Right lobe of liver (tissue), 6 donors: ENCODE data around the gene GFPT1. TPM values are rescaled to one million over a fixed set of nuclear protein-coding genes. Genes with fewer than 3 reads are reported as not detected.
"Not testable (repeated sequence)": the region's sequence is repeated elsewhere in the genome, so short reads cannot be mapped to it uniquely, and the experiment has no call there.

Source experiments
- ATAC-seq, 4 donors: fragments of 200-7000 bp; cut with Tn5 transposase; one replicate each; pipeline ENCODE4 v1.9.1; 2020; ENCODE audit warnings: mild to moderate bottlenecking in 4 of 4, moderate library complexity in 4 of 4
- DNase-seq, 3 donors: peaks; one replicate each; pipeline ENCODE4 v3.0.0-alpha.2; 2020
- H3K27ac ChIP-seq, 3 donors: fragments of 200-600 bp; one replicate each; pipeline ENCODE4 v1.8.0; 2022
- H3K27me3 ChIP-seq, 2 donors: fragments of 200-600 bp; one replicate each; pipeline ENCODE4 v1.8.0; 2022
- H3K36me3 ChIP-seq, 4 donors: fragments of 200-600 bp; sonication (generic) in 1 of 4; one replicate each; pipeline versions ENCODE4 v1.5.1 to v1.8.0; 2017 to 2022; ENCODE audit warnings: control low read depth in 1 of 4
- H3K4me1 ChIP-seq, 4 donors: fragments of 200-600 bp; sonication (generic) in 1 of 4; one replicate each; pipeline versions ENCODE4 v1.5.1 to v1.8.0; 2017 to 2022; ENCODE audit warnings: control low read depth in 1 of 4
- H3K4me3 ChIP-seq, 3 donors: fragments of 200-600 bp; one replicate each; pipeline ENCODE4 v1.8.0; 2022
- H3K9me3 ChIP-seq, 4 donors: fragments of 200-600 bp; sonication (generic) in 1 of 4; one replicate each; pipeline versions ENCODE4 v1.5.1 to v1.8.0; 2017 to 2022; ENCODE audit warnings: control low read depth in 1 of 4
- POLR2A ChIP-seq: fragments of 450-650 bp; IDR thresholded peaks from one replicate; pipeline ENCODE4 v1.6.1; 2017; ENCODE audit warnings: antibody characterized with exemption, mild to moderate bottlenecking
- WGBS: methylation state at CpG from one replicate; pipeline ENCODE4 v1.1.6; 2018; ENCODE audit warnings: low coverage, low lambda C conversion rate; ENCODE audit not compliant: insufficient coverage; ENCODE audit errors: missing lambda C conversion rate; 5-methylcytosine and 5-hydroxymethylcytosine counted together
- intact Hi-C, 2 donors: fragments of 100-400 bp; cut with DNase I; formaldehyde crosslinking; loops; one replicate each; pipeline versions ENCODE4 v1.11.2 to v1.14.1; 2022
- total RNA-seq, 6 experiments: library from RNA; depleted of rRNA in 2 of 6; stranded (reverse); fragments of >200 nt in 2 of 6; fragmentation: NEBNext Ultra II Directional in 3 of 6; extraction: Animal tissue kit (Norgen Biotek cat#: 25700) in 3 of 6; gene quantifications; one replicate each; pipeline versions ENCODE4 v1.1.0 to v1.2.4, GENCODE V29; 2016 to 2023
- TF ChIP-seq, protein P1 (sequence below), 4 donors: fragments of 200-600 bp in 3 of 4; fragments of 450-650 bp in 1 of 4; IDR thresholded peaks; one replicate each; pipeline versions ENCODE4 v1.5.1 to v1.8.0; 2016 to 2022; ENCODE audit warnings: antibody characterized with exemption in 4 of 4, mild to moderate bottlenecking in 2 of 4
- donor health status: DM: no; HTN: yes; CAD: no.
- donor health status: DM: no; HTN: no; CAD: no.
- donor health status: DM: no; HTN: no; CAD: no.
- donor health status: DM: no; HTN: yes; CAD: no.
- donor health status: DM: no; HTN: yes; CAD: no.

GFPT1 gene
- total RNA-seq, 6 experiments from 2014 or later: 20.7 to 46.1 (median 30.5) TPM

DNA sequence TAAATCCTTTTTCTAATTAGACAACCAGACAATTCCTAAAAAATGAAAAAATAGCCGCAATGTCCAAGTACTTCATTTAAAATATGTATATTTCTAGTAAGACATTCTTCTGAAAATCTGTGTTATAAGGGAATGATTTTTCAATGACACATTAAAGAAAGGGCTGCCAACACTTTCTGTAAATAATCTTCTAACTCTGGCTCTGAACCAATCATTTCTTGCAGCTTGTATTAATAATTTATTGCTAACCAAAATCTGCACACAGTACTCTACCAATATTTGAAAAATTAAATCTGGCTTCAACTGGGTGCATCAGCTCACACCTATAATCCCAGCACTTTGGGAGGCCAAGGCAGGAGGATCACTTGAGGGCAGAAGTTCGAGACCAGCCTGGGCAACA, 42.0 kb upstream of the GFPT1 start:
- Histone ChIP-seq H3K36me3 (peaks cover 0 to 40% (median 7%) of the 10 kb centered on the region in 4 donors), H3K27ac (no peak overlapping the region)
- WGBS: 79% methylated on average over 2 of the region's 2 CpGs

GRCh38 chr2:69424419-69424818, 37.4 kb upstream of the GFPT1 start:
- no peak for ATAC-seq
- peaks cover 0 to 35% (median 6%) of the 10 kb centered on the region in 4 donors for H3K36me3 ChIP-seq
- peaks cover 0 to 3% (median 0%) of the 10 kb centered on the region in 4 donors for H3K4me1 ChIP-seq
- no peaks in the 10 kb centered on the region for H3K27me3 ChIP-seq
- H3K4me3 ChIP-seq: no peak overlapping the region
- 89% methylated on average over 2 of the region's 2 CpGs for WGBS
- DNase-seq: no peak
- TF ChIP-seq POLR2A: no peak
- TF ChIP-seq, protein P1, sequence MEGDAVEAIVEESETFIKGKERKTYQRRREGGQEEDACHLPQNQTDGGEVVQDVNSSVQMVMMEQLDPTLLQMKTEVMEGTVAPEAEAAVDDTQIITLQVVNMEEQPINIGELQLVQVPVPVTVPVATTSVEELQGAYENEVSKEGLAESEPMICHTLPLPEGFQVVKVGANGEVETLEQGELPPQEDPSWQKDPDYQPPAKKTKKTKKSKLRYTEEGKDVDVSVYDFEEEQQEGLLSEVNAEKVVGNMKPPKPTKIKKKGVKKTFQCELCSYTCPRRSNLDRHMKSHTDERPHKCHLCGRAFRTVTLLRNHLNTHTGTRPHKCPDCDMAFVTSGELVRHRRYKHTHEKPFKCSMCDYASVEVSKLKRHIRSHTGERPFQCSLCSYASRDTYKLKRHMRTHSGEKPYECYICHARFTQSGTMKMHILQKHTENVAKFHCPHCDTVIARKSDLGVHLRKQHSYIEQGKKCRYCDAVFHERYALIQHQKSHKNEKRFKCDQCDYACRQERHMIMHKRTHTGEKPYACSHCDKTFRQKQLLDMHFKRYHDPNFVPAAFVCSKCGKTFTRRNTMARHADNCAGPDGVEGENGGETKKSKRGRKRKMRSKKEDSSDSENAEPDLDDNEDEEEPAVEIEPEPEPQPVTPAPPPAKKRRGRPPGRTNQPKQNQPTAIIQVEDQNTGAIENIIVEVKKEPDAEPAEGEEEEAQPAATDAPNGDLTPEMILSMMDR (IDR thresholded peaks at IDR 0.05): no peak
- intact Hi-C loops: no loop called here
- H3K27ac ChIP-seq: no peak overlapping the region
- H3K9me3 ChIP-seq: no peaks in the 10 kb centered on the region

More for the DNA sequence above, 42.0 kb upstream of the GFPT1 start:
- Histone ChIP-seq H3K4me1 (peaks cover 0 to 3% (median 0%) of the 10 kb centered on the region in 4 donors), H3K27me3 (no peaks in the 10 kb centered on the region), H3K4me3 (no peak overlapping the region), H3K9me3 (no peaks in the 10 kb centered on the region)
- intact Hi-C loops: no loop called here
- ATAC-seq (no peak), DNase-seq (no peak)
- no peak for TF ChIP-seq POLR2A
- TF ChIP-seq, protein P1 (IDR thresholded peaks at IDR 0.05): no peak

DNA sequence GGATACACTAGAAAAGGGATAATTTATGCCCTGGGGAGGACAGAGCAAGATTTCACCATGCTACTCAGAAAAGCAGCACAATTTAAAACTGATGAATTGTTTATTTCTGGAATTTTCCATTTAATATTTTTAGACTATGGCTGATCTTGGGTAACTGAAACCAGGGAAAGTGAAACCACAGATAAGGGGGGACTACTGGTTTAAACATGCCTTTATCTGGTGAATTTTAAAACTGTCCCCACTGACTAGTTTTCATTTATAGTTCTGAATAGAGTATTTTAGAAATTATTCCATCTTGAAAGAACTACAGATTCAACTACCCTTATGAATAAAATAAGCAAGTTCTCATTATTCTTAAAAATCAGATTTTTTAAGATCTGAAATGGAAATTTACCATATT, 35.2 kb upstream of the GFPT1 start:
- no peak for ATAC-seq
- TF ChIP-seq, protein P1 (IDR thresholded peaks at IDR 0.05): no peak
- no peak for TF ChIP-seq POLR2A
- DNase-seq: no peak
- Histone ChIP-seq H3K27me3 (no peaks in the 10 kb centered on the region), H3K36me3 (peaks cover 0 to 31% (median 7%) of the 10 kb centered on the region in 4 donors), H3K4me3 (no peak overlapping the region), H3K9me3 (no peaks in the 10 kb centered on the region), H3K27ac (no peak overlapping the region), H3K4me1 (no peaks in the 10 kb centered on the region)
- intact Hi-C loops: no loop called here

DNA sequence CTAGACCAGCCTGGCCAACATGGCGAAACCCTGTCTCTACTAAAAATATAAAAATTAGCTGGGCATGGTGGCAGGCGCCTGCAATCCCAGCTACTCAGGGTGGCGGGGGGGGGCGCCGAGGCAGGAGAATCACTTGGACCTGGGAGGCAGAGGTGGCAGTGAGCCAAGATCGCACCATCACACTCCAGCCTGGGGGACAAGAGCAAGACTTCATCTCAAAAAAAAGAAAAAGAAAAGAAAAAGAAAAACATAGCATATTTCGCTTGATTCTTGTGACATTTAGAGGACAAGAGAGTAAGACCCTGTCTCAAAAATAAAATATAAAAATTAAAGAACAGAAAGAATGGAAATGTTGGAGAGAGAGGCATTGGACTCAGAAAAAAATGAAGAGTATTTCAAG, 32.1 kb upstream of the GFPT1 start:
- H3K4me3 ChIP-seq, ATAC-seq, H3K9me3 ChIP-seq, intact Hi-C loops, H3K4me1 ChIP-seq, H3K27ac ChIP-seq, H3K27me3 ChIP-seq, DNase-seq: not testable (repeated sequence)
- WGBS: 73% methylated on average over 2 of the region's 7 CpGs
- H3K36me3 ChIP-seq: peaks cover 0 to 43% (median 4%) of the 10 kb centered on the region in 4 donors

DNA sequence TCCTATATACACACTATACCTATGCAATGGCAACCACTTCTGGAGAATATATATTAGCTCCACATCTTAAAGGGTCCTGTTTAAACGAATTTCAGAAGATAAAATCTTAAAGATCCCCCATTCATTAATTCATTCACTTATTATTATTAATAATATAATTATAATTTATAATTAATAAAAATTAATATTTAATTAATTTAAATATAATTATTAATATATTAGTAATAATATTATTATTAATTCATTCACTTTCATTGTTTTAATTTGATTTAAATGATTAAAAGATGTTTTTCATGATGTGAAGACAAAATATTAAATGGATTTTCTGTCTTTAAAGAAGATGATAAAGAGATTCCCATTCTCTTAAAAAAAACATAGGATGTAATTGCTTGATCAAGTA, 29.1 kb upstream of the GFPT1 start:
- intact Hi-C loops: no loop called here
- WGBS: 90% methylated on average over 1 of the region's 1 CpG
- H3K9me3 ChIP-seq: no peaks in the 10 kb centered on the region
- H3K4me1 ChIP-seq: no peaks in the 10 kb centered on the region
- DNase-seq: no peak
- TF ChIP-seq, protein P1 (IDR thresholded peaks at IDR 0.05): no peak
- no peak for TF ChIP-seq POLR2A
- no peaks in the 10 kb centered on the region for H3K27me3 ChIP-seq
- H3K36me3 ChIP-seq: peaks cover 0 to 57% (median 4%) of the 10 kb centered on the region in 4 donors
- ATAC-seq: no peak
- H3K27ac ChIP-seq: no peak overlapping the region
- H3K4me3 ChIP-seq: no peak overlapping the region
